HG03039 (cell line): ENCODE data around the gene ADAMTS16.

Source experiments
- ATAC-seq: cut with Tn5 transposase; IDR thresholded peaks from one replicate; pipeline ENCODE4 v1.9.1; 2021; ENCODE audit warnings: mild to moderate bottlenecking, moderate library complexity; ENCODE audit not compliant: unreplicated experiment

ADAMTS16 gene

GRCh38 chr5:5369051-5369605, 229.0 kb downstream of the ADAMTS16 start:
- ATAC-seq: no peak
